Stimulated activated memory B cell treated with anti-CD40 and anti-IgM and Interleukin-4, amounts not matched to agents 10 μg/mL and 1 μg/mL and 100 μg/mL, for 72 hours (primary cell): ENCODE data around the gene CCDC60.

Source experiments
- ATAC-seq: fragments of 150-1000 bp; cut with Tn5 transposase; 2 replicates; pipeline ENCODE4 v1.10.0; 2021
- H3K27ac Mint-ChIP-seq: one replicate; pipeline ENCODE4 v1.8.0; 2022; ENCODE audit warnings: mild to moderate bottlenecking, mixed read lengths
- H3K27me3 Mint-ChIP-seq: one replicate; pipeline ENCODE4 v1.8.0; 2022; ENCODE audit warnings: mixed read lengths
- H3K36me3 Mint-ChIP-seq: one replicate; pipeline ENCODE4 v1.8.0; 2022; ENCODE audit warnings: mixed read lengths
- H3K4me1 Mint-ChIP-seq: one replicate; pipeline ENCODE4 v1.8.0; 2022; ENCODE audit warnings: mixed read lengths
- H3K4me3 Mint-ChIP-seq: one replicate; pipeline ENCODE4 v1.8.0; 2022; ENCODE audit warnings: mild to moderate bottlenecking, moderate library complexity, mixed read lengths
- H3K9me3 Mint-ChIP-seq: one replicate; pipeline ENCODE4 v1.8.0; 2022; ENCODE audit warnings: mixed read lengths

Gene CCDC60

GRCh38 chr12:119366007-119366406 lies 31.5 kb downstream of the CCDC60 start:
- no peak overlapping the region for H3K27ac Mint-ChIP-seq
- peaks cover 5% of the 10 kb centered on the region for H3K9me3 Mint-ChIP-seq
- H3K4me3 Mint-ChIP-seq, result no peak overlapping the region
- no peak for ATAC-seq
- peaks cover 22% of the 10 kb centered on the region for H3K27me3 Mint-ChIP-seq
- no peaks in the 10 kb centered on the region for H3K36me3 Mint-ChIP-seq
- no peaks in the 10 kb centered on the region for H3K4me1 Mint-ChIP-seq

GRCh38 chr12:119369161-119369560 lies 34.6 kb downstream of the CCDC60 start:
- H3K4me1 Mint-ChIP-seq, result peaks cover 1% of the 10 kb centered on the region
- no peak overlapping the region for H3K4me3 Mint-ChIP-seq
- H3K27ac Mint-ChIP-seq, result no peak overlapping the region
- peaks cover 2% of the 10 kb centered on the region for H3K9me3 Mint-ChIP-seq
- H3K27me3 Mint-ChIP-seq, result peaks cover 22% of the 10 kb centered on the region
- H3K36me3 Mint-ChIP-seq, result no peaks in the 10 kb centered on the region
- ATAC-seq, result no peak

GRCh38 chr12:119369907-119370546 lies 35.5 kb downstream of the CCDC60 start:
- Mint-ChIP-seq H3K4me1 (peaks cover 7% of the 10 kb centered on the region), H3K27ac (no peak overlapping the region), H3K4me3 (no peak overlapping the region), H3K27me3 (peaks cover 19% of the 10 kb centered on the region), H3K36me3 (no peaks in the 10 kb centered on the region), H3K9me3 (peaks cover 2% of the 10 kb centered on the region)
- no peak for ATAC-seq

- peaks cover 13% of the 10 kb centered on the region for H3K4me1 Mint-ChIP-seq
- H3K36me3 Mint-ChIP-seq, result no peaks in the 10 kb centered on the region
- peaks cover 2% of the 10 kb centered on the region for H3K9me3 Mint-ChIP-seq
- peaks cover 15% of the 10 kb centered on the region for H3K27me3 Mint-ChIP-seq
- ATAC-seq, result no peak
- H3K4me3 Mint-ChIP-seq, result no peak overlapping the region
- no peak overlapping the region for H3K27ac Mint-ChIP-seq
These were observed 38.0 kb downstream of the CCDC60 start for GRCh38 chr12:119372540-119372939.

- ATAC-seq, result no peak
- H3K9me3 Mint-ChIP-seq, result no peaks in the 10 kb centered on the region
- peaks cover 13% of the 10 kb centered on the region for H3K4me1 Mint-ChIP-seq
- peaks cover 11% of the 10 kb centered on the region for H3K27me3 Mint-ChIP-seq
- no peaks in the 10 kb centered on the region for H3K36me3 Mint-ChIP-seq
- no peak overlapping the region for H3K27ac Mint-ChIP-seq
- H3K4me3 Mint-ChIP-seq, result no peak overlapping the region
These were observed 38.5 kb downstream of the CCDC60 start for GRCh38 chr12:119373001-119373400.

- ATAC-seq, result no peak
- Mint-ChIP-seq H3K27me3 (peaks cover 9% of the 10 kb centered on the region), H3K4me1 (peaks cover 13% of the 10 kb centered on the region), H3K4me3 (no peak overlapping the region), H3K9me3 (no peaks in the 10 kb centered on the region), H3K36me3 (no peaks in the 10 kb centered on the region), H3K27ac (no peak overlapping the region)
These were observed 39.1 kb downstream of the CCDC60 start for GRCh38 chr12:119373666-119374065.

- peaks cover 13% of the 10 kb centered on the region for H3K4me1 Mint-ChIP-seq
- H3K27ac Mint-ChIP-seq, result no peak overlapping the region
- ATAC-seq, result no peak
- no peaks in the 10 kb centered on the region for H3K9me3 Mint-ChIP-seq
- no peaks in the 10 kb centered on the region for H3K36me3 Mint-ChIP-seq
- H3K4me3 Mint-ChIP-seq, result no peak overlapping the region
- H3K27me3 Mint-ChIP-seq, result peaks cover 9% of the 10 kb centered on the region
These were observed 40.1 kb downstream of the CCDC60 start for GRCh38 chr12:119374635-119375034.

- ATAC-seq, result peak; percentile 56
- H3K9me3 Mint-ChIP-seq, result no peaks in the 10 kb centered on the region
- H3K4me3 Mint-ChIP-seq, result no peak overlapping the region
- H3K4me1 Mint-ChIP-seq, result peaks cover 13% of the 10 kb centered on the region
- H3K36me3 Mint-ChIP-seq, result no peaks in the 10 kb centered on the region
- peaks cover 9% of the 10 kb centered on the region for H3K27me3 Mint-ChIP-seq
- no peak overlapping the region for H3K27ac Mint-ChIP-seq
These were observed 40.8 kb downstream of the CCDC60 start for GRCh38 chr12:119375075-119375882.

GRCh38 chr12:119375883-119376190 lies 41.3 kb downstream of the CCDC60 start:
- no peaks in the 10 kb centered on the region for H3K9me3 Mint-ChIP-seq
- H3K36me3 Mint-ChIP-seq, result no peaks in the 10 kb centered on the region
- peaks cover 13% of the 10 kb centered on the region for H3K4me1 Mint-ChIP-seq
- no peak overlapping the region for H3K27ac Mint-ChIP-seq
- no peak overlapping the region for H3K4me3 Mint-ChIP-seq
- H3K27me3 Mint-ChIP-seq, result peaks cover 9% of the 10 kb centered on the region
- no peak for ATAC-seq

- Mint-ChIP-seq H3K9me3 (peaks cover 5% of the 10 kb centered on the region), H3K27me3 (peaks cover 9% of the 10 kb centered on the region), H3K36me3 (no peaks in the 10 kb centered on the region), H3K4me3 (no peak overlapping the region), H3K4me1 (peaks cover 13% of the 10 kb centered on the region), H3K27ac (no peak overlapping the region)
- no peak for ATAC-seq
These were observed 44.4 kb downstream of the CCDC60 start for GRCh38 chr12:119378903-119379302.

GRCh38 chr12:119381471-119382235 lies 47.1 kb downstream of the CCDC60 start:
- Mint-ChIP-seq H3K36me3 (no peaks in the 10 kb centered on the region), H3K27me3 (peaks cover 2% of the 10 kb centered on the region), H3K27ac (no peak overlapping the region), H3K4me1 (no peaks in the 10 kb centered on the region), H3K4me3 (no peak overlapping the region), H3K9me3 (peaks cover 9% of the 10 kb centered on the region)
- ATAC-seq, result no peak

- ATAC-seq, result no peak
- peaks cover 13% of the 10 kb centered on the region for H3K9me3 Mint-ChIP-seq
- H3K4me3 Mint-ChIP-seq, result no peak overlapping the region
- no peak overlapping the region for H3K27ac Mint-ChIP-seq
- H3K4me1 Mint-ChIP-seq, result no peaks in the 10 kb centered on the region
- no peaks in the 10 kb centered on the region for H3K36me3 Mint-ChIP-seq
- H3K27me3 Mint-ChIP-seq, result peaks cover 9% of the 10 kb centered on the region
These were observed 48.7 kb downstream of the CCDC60 start for GRCh38 chr12:119383206-119383605.

- ATAC-seq, result no peak
- no peaks in the 10 kb centered on the region for H3K4me1 Mint-ChIP-seq
- no peak overlapping the region for H3K27ac Mint-ChIP-seq
These were observed 49.8 kb downstream of the CCDC60 start for GRCh38 chr12:119384340-119384739.

GRCh38 chr12:119385659-119386058 lies 51.1 kb downstream of the CCDC60 start:
- no peaks in the 10 kb centered on the region for H3K36me3 Mint-ChIP-seq
- no peak for ATAC-seq
- peaks cover 9% of the 10 kb centered on the region for H3K27me3 Mint-ChIP-seq
- H3K4me3 Mint-ChIP-seq, result no peak overlapping the region
- peaks cover 13% of the 10 kb centered on the region for H3K9me3 Mint-ChIP-seq
- H3K27ac Mint-ChIP-seq, result no peak overlapping the region
- H3K4me1 Mint-ChIP-seq, result no peaks in the 10 kb centered on the region

More at GRCh38 chr12:119384340-119384739, 49.8 kb downstream of the CCDC60 start:
- no peaks in the 10 kb centered on the region for H3K36me3 Mint-ChIP-seq
- peaks cover 9% of the 10 kb centered on the region for H3K27me3 Mint-ChIP-seq
- H3K9me3 Mint-ChIP-seq, result peaks cover 13% of the 10 kb centered on the region
- no peak overlapping the region for H3K4me3 Mint-ChIP-seq

GRCh38 chr12:119389687-119390086 lies 55.2 kb downstream of the CCDC60 start:
- ATAC-seq, result no peak
- H3K9me3 Mint-ChIP-seq, result peaks cover 7% of the 10 kb centered on the region
- peaks cover 9% of the 10 kb centered on the region for H3K27me3 Mint-ChIP-seq
- no peak overlapping the region for H3K27ac Mint-ChIP-seq
- no peak overlapping the region for H3K4me3 Mint-ChIP-seq
- H3K4me1 Mint-ChIP-seq, result no peaks in the 10 kb centered on the region
- no peaks in the 10 kb centered on the region for H3K36me3 Mint-ChIP-seq
